Left hindlimb (tissue), 1 donor: ENCODE measurements around the gene INO80.
"Not testable (repeated sequence)": the region's sequence is repeated elsewhere in the genome, so short reads cannot be mapped to it uniquely, and the experiment has no call there.

Experiments used
- DNase-seq: peaks from one replicate; pipeline ENCODE4 v3.0.0-alpha.2; 2018

INO80 gene

DNA sequence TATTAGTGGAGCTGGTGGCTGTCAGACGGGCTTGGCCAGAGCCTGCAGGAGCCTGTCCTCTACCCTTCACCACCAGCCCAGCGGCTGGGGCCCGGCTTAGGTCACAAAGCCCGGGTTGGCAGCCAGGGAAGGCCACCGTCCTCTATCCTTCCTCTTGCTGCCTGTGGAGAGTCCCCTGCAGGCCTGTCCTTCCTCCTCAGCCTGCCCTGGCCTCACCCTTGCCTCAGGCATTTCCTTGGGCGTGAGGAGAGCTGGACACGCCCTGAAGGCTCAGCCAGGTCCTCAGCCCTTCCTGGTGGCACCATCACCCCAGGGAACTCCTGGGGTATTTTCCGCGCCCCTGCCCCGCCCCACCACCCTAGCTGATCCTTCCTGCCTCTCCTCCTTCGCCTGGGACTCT lies 155.2 kb downstream of the INO80 start:
- no peak for DNase-seq

- DNase-seq = no peak
Observed at GRCh38 chr15:40960151-40960885, 155.8 kb downstream of the INO80 start.

GRCh38 chr15:40959331-40960141 lies 156.5 kb downstream of the INO80 start:
- DNase-seq = no peak

DNA sequence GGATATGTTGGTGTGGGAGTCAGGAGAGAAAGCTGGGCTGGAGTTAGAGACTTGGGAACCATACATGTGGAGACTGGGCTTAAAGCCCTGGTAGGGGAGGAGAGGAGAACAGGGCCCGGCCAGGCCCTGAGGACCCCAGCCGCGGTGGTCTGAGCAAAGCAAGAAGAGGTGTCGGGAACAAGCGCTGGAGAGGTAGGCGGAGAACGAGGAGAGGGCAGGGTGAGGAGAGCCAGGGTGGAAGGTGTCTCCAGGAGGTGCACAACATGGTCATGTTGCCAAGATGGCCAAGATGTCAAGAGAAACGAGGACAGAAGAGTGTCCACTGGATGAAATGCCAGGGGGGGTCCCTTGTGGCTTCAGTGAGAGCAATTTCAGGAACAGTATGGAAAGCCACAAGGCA lies 157.4 kb downstream of the INO80 start:
- no peak for DNase-seq

- no peak for DNase-seq
Observed at GRCh38 chr15:40958146-40958545, 157.9 kb downstream of the INO80 start.

DNA sequence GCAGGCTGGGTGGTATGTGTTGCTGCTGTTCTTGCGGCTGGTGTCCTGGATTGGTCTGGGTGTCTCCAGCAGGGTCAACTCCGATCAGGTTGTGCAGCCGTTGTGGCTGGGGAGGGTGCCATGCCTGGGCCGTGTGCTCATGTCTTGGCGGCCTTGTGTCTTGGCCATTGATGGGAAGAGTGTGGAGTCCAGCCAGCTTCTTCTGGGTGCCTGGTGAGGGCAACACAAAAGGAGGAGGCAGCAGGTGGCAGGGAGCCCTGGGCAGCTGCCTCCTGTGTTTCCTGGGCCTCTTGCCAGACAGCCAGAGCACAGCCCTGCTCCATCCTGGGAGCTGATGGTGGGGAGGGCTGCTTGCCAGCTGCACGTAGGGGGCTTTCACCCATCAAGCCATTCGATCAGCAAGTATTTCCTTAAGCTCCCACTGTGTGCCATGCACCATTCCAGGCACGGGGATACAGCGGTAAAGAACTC lies 158.5 kb downstream of the INO80 start:
- DNase-seq = peak; percentile 66

DNA sequence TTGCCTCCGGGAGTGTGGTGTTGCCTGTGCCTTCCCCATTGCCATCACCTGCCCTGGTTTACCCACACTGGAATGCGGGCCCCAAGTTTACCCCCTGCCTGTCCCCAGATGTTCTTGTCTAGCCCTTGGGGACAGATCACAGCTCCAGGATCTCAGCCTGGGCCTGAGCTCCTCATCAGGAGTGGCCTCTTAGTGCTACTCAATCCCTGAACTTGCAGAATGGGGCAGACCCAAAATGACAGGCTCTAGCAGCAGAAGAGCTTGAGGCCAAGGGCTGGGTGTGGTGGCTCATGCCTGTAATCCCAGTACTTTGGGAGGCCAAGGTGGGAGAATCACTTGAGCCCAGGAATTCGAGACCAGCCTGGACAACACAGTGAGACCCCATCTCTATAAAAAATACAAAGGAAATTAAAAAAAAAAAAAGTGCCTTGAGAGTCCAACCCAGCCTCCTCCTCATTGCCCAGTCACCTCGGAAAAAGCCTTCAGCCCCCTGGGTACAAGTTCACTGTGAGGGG lies 159.0 kb downstream of the INO80 start:
- no peak for DNase-seq

DNA sequence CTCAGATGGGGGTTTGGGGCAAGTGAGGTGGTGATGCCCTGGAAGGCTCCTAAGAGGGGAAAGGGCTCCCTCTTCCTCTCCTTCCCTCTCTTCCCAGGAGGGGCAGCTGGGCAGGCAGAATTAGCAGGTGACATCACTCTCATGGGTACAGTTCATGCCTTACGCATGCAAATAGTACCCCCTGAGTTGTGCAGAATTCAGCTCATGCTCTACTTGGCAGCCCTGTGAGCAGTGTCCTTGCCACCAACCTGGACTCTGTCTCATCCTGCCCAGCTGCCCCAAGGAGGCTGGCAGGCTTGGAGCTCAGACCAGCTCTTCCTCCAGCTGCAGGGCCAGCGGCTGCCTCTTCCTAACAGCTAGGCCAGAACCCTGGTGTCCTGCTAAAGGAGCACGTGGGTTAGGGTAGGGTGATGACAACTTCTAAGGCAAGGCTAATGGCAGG lies 159.5 kb downstream of the INO80 start:
- DNase-seq = no peak

GRCh38 chr15:40955930-40956540 lies 160.0 kb downstream of the INO80 start:
- DNase-seq = no peak

GRCh38 chr15:40955141-40955903 lies 160.8 kb downstream of the INO80 start:
- no peak for DNase-seq

DNA sequence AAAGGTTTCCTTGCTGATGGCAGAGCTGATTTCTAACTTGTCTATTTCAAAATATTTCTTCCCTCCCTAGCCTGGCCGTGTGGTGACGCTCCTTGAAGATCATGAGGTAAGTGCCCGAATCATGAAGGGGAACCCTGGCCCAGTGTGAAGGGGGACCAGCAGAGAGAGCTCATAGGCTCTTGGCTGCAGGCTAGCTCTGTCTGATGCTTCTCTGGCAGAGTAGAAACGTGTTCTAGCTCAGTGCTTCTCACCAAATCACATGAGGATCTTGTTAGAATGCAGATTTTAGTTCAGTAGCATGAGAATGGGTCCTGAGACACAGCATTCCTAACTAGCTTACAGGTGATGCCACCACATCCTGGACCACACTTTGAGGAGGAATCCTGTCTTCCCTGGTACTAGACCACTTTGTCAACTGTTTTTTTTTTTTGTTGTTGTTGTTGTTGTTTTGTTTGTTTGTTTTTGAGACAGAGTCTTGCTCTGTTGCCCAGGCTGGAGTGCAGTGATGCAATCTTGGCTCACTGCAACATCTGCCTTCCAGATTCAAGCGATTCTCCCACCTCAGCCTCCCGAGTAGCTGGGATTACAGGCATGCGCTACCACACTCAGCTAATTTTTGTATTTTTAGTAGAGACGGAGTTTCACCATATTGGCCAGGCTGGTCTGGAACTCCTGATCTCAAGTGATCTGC lies 161.8 kb downstream of the INO80 start:
- not testable (repeated sequence) for DNase-seq

DNA sequence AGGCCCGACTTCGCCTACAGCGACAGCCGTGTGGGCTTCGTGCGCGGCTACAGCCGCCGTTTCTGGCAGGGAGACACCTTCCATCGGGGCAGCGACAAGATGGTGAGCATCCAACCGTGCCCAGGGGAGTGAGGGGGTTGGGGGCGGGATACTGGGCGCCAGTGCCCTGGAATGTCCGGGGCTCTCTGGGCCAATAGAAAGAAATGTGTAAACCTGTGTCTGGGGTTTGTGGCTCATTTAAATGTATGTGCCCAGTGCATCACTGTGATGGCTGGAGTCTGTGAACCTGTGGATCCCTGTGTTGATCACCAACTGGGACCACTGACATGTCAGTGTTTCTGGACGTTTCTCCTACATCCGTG lies 162.4 kb downstream of the INO80 start:
- no peak for DNase-seq

GRCh38 chr15:40952901-40953712 lies 163.0 kb downstream of the INO80 start, which contains the start of gene CHAC1:
TSS of gene CHAC1 (plus strand) at chr15:40953471. CDS start at chr15:40953584, 113 bp downstream.
- DNase-seq = peak; percentile 90

DNA sequence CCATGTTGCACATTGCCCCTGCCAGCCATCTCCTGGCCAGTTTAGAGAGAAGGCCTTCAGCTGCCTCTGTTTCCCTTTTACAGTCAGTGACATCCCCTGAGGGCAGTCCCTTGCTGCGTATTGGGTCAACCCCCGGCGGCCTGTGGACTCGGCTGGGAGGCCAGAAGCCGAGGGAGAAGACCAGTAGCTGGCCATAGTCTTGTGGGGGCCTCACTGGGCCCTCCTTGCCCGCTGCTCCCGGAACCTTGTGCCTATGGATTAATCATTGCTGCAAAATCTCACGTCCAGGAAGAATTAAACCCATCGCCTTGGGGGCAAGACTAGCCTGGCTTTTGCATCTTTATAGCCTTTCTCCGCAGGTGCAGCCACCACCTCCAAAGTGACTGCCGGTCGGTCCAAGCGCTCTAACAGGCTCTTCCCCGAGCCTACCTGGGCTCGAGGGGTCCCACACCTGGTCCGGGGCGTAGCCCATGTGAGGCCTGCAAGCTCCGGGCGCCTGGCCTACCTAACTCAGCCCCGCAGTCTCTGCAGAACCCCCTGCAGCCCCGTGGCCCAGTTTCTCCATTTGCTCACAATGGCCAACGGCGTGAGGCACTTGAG lies 163.7 kb downstream of the INO80 start:
- no peak for DNase-seq

- DNase-seq = no peak
Observed at GRCh38 chr15:40951764-40952163, 164.3 kb downstream of the INO80 start.

- no peak for DNase-seq
Observed at GRCh38 chr15:40949756-40950207, 166.3 kb downstream of the INO80 start.

GRCh38 chr15:40948706-40949473 lies 167.2 kb downstream of the INO80 start:
- no peak for DNase-seq

- no peak for DNase-seq
Observed at GRCh38 chr15:40944510-40945296, 171.4 kb downstream of the INO80 start.
